B cell (primary cell): Measurements from ENCODE around the gene CNTN4.

Experiments
- EZH2 ChIP-seq: IDR thresholded peaks from 2 replicates; pipeline ENCODE4 v1.6.1; 2012; ENCODE audit warnings: borderline replicate concordance, low read depth, mild to moderate bottlenecking, moderate library complexity, low read length; ENCODE audit not compliant: insufficient read depth, poor library complexity, severe bottlenecking
- TF ChIP-seq, protein P1 (sequence below): fragments of 200-600 bp; IDR thresholded peaks from one replicate; pipeline ENCODE4 v1.8.0; 2022; ENCODE audit warnings: antibody characterized with exemption, mild to moderate bottlenecking

DNA sequence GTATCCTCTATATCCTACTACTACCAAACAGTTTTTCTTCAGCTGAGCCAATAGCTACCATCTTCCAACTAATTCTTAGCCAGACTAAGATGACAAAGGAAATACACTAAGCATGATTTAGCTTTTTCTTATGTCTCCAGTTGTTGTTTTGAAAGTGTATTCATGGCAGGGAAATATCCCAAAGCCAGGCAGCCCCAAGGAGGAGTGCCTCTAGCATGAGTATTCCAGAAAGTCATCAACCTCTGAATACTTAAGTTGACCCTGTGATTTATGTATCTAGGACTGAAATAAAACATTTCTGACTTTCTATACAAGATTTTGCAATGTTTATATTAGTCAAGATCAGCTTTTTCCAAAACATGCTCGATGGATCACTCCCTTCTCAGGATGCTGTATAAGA is 562.4 kb downstream of the CNTN4 start:
- TF ChIP-seq, protein P1, sequence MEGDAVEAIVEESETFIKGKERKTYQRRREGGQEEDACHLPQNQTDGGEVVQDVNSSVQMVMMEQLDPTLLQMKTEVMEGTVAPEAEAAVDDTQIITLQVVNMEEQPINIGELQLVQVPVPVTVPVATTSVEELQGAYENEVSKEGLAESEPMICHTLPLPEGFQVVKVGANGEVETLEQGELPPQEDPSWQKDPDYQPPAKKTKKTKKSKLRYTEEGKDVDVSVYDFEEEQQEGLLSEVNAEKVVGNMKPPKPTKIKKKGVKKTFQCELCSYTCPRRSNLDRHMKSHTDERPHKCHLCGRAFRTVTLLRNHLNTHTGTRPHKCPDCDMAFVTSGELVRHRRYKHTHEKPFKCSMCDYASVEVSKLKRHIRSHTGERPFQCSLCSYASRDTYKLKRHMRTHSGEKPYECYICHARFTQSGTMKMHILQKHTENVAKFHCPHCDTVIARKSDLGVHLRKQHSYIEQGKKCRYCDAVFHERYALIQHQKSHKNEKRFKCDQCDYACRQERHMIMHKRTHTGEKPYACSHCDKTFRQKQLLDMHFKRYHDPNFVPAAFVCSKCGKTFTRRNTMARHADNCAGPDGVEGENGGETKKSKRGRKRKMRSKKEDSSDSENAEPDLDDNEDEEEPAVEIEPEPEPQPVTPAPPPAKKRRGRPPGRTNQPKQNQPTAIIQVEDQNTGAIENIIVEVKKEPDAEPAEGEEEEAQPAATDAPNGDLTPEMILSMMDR = no peak
- no peak for TF ChIP-seq EZH2
